HCT116 (cell line): ENCODE results near the gene SUSD2. TPM values are rescaled to one million over a fixed set of nuclear protein-coding genes. Genes with fewer than 3 reads are reported as not detected.

Experiments used
- ATAC-seq: fragments of 200-7000 bp; cut with Tn5 transposase; 2 replicates; pipeline ENCODE4 v1.9.1; 2020; ENCODE audit warnings: mild to moderate bottlenecking, moderate library complexity
- BruUV-seq: library from RNA; stranded (reverse); fragments of 400-500 nt; replicated peaks from 2 replicates; lab custom pipeline; 2021; lab: Mats Ljungman, UMichigan
- CTCF ChIA-PET: fragments of 300-600 bp; sonication (Branson Sonifier 250); formaldehyde crosslinking; loops from one replicate; lab custom pipeline; 2021; ENCODE audit warnings: antibody characterized with exemption; lab: Charles Lee
- POLR2A ChIA-PET: fragments of 300-600, 350-600 bp; sonication (Branson Sonifier 250); formaldehyde crosslinking; loops from one replicate; lab custom pipeline; 2021; ENCODE audit warnings: antibody characterized with exemption; lab: Charles Lee
- RAD21 ChIA-PET, 2 experiments: fragments of 300-600 bp; sonication (Branson Sonifier 250); formaldehyde crosslinking; loops; one replicate each; lab custom pipeline; 2023; ENCODE audit warnings: low total read pairs in 2 of 2; ENCODE audit not compliant: uncharacterized antibody in 2 of 2, unreplicated experiment in 2 of 2, low non-redundant PET in 1 of 2; lab: Charles Lee
- DNase-seq: peaks from one replicate; pipeline ENCODE4 v3.0.0-alpha.2; 2010; ENCODE audit warnings: low read depth, low spot score
- H2AFZ ChIP-seq: fragments of 200-600 bp; shearing (Covaris generic), sonication (generic); 2 replicates; pipeline ENCODE4 v1.6.1; 2017; ENCODE audit warnings: low read depth, mixed run types, mixed read lengths, antibody characterized with exemption, low read length; ENCODE audit not compliant: poor library complexity, severe bottlenecking
- H3K27ac ChIP-seq: 2 replicates; pipeline ENCODE4 v1.5.1; 2012; ENCODE audit warnings: low read depth, low read length
- H3K27me3 ChIP-seq: fragments of 200-600 bp; sonication (generic); 2 replicates; pipeline ENCODE4 v1.6.1; 2016; ENCODE audit warnings: mixed run types, low read length, mixed read lengths; ENCODE audit not compliant: insufficient read depth
- H3K36me3 ChIP-seq, 2 experiments: fragments of 200-500 bp in 1 of 2; fragments of 200-600 bp in 1 of 2; sonication (Bioruptor generic) in 1 of 2; sonication (generic) in 1 of 2; 2 replicates each; pipeline versions ENCODE4 v1.5.1 to v1.6.1; 2014 to 2016; ENCODE audit warnings: low read length in 2 of 2, inconsistent platforms in 1 of 2, mixed read lengths in 1 of 2, mixed run types in 1 of 2; ENCODE audit not compliant: insufficient read depth in 2 of 2, control insufficient read depth in 1 of 2
- H3K4me1 ChIP-seq, 2 experiments: fragments of 200-600 bp in 1 of 2; sonication (generic) in 1 of 2; 2 replicates each; pipeline versions ENCODE4 v1.5.1 to v1.6.1; 2012 to 2017; ENCODE audit warnings: low read length in 2 of 2, inconsistent platforms in 1 of 2, mild to moderate bottlenecking in 1 of 2, mixed read lengths in 1 of 2, mixed run types in 1 of 2, moderate library complexity in 1 of 2; ENCODE audit not compliant: insufficient read depth in 2 of 2, control insufficient read depth in 1 of 2
- H3K4me2 ChIP-seq: fragments of 200-600 bp; sonication (generic); 2 replicates; pipeline ENCODE4 v1.6.1; 2017; ENCODE audit warnings: mixed run types, low read length, mixed read lengths
- H3K4me3 ChIP-seq, 2 experiments: fragments of 200-600 bp in 1 of 2; sonication (generic) in 1 of 2; replicated peaks in 1 of 2; 2 replicates each; pipeline ENCODE4 v1.5.1; 2011 to 2016; ENCODE audit warnings: low read length in 2 of 2, control low read depth in 1 of 2, low read depth in 1 of 2, mild to moderate bottlenecking in 1 of 2, mixed read lengths in 1 of 2, mixed run types in 1 of 2
- H3K79me2 ChIP-seq: fragments of 200-600 bp; sonication (generic); 2 replicates; pipeline ENCODE4 v1.6.1; 2017; ENCODE audit warnings: mild to moderate bottlenecking, mixed run types, low read length, moderate library complexity, mixed read lengths; ENCODE audit not compliant: insufficient read depth
- H3K9ac ChIP-seq: fragments of 200-600 bp; sonication (generic); 2 replicates; pipeline ENCODE4 v1.6.1; 2016; ENCODE audit warnings: low read length, mixed read lengths
- H3K9me2 ChIP-seq: fragments of 200-600 bp; sonication (generic), shearing (Covaris generic); 2 replicates; pipeline ENCODE4 v1.6.1; 2017; ENCODE audit warnings: mixed run types, mild to moderate bottlenecking, moderate library complexity; ENCODE audit not compliant: insufficient read depth
- H3K9me3 ChIP-seq, 2 experiments: fragments of 200-500 bp in 1 of 2; fragments of 200-600 bp in 1 of 2; sonication (Bioruptor generic) in 1 of 2; sonication (generic) in 1 of 2; 2 replicates each; pipeline ENCODE4 v1.6.1; 2014 to 2017; ENCODE audit warnings: low read length in 2 of 2, mixed read lengths in 2 of 2, inconsistent platforms in 1 of 2, low read depth in 1 of 2, mild to moderate bottlenecking in 1 of 2, mixed run types in 1 of 2, moderate library complexity in 1 of 2; ENCODE audit not compliant: control insufficient read depth in 1 of 2, insufficient read depth in 1 of 2
- H4K20me1 ChIP-seq: fragments of 200-600 bp; sonication (generic), shearing (Covaris generic); 2 replicates; pipeline ENCODE4 v1.6.1; 2017; ENCODE audit warnings: mixed run types, mild to moderate bottlenecking, moderate library complexity; ENCODE audit not compliant: insufficient read depth
- EGR1 ChIP-seq: IDR thresholded peaks from 2 replicates; pipeline ENCODE4 v1.6.1; 2012; ENCODE audit warnings: low read depth
- ELF1 ChIP-seq: IDR thresholded peaks from 2 replicates; pipeline ENCODE4 v1.6.1; 2012; ENCODE audit warnings: low read depth, borderline replicate concordance
- FOSL1 ChIP-seq: IDR thresholded peaks from 2 replicates; pipeline ENCODE4 v1.6.1; 2012; ENCODE audit warnings: low read depth
- JUND ChIP-seq: IDR thresholded peaks from 2 replicates; pipeline ENCODE4 v1.6.1; 2012
- POLR2AphosphoS5 ChIP-seq: IDR thresholded peaks from 2 replicates; pipeline ENCODE4 v1.6.1; 2011; ENCODE audit warnings: mild to moderate bottlenecking, low read depth, low read length, moderate library complexity
- RAD21 ChIP-seq: IDR thresholded peaks from 2 replicates; pipeline ENCODE4 v1.6.1; 2012; ENCODE audit warnings: low read depth, mild to moderate bottlenecking
- TCF7L2 ChIP-seq: IDR thresholded peaks from 2 replicates; pipeline ENCODE4 v1.7.0; 2011; ENCODE audit warnings: borderline replicate concordance, inconsistent platforms; ENCODE audit not compliant: insufficient read depth, insufficient read length; ENCODE audit errors: extremely low read depth
- ZFX ChIP-seq: fragments of 450-650 bp; IDR thresholded peaks from 2 replicates; pipeline ENCODE4 v1.6.1; 2017
- intact Hi-C: fragments of 100-400 bp; cut with micrococcal nuclease; formaldehyde crosslinking; loops from 2 replicates; pipeline ENCODE4 v1.10.0; 2022
- total RNA-seq: library from RNA; stranded (reverse); gene quantifications from one replicate; pipeline ENCODE4 v1.2.1, GENCODE V29; 2021; ENCODE audit not compliant: unreplicated experiment
- TF ChIP-seq, protein P1 (sequence below): IDR thresholded peaks from 2 replicates; pipeline ENCODE4 v1.6.1; 2012; ENCODE audit warnings: low read depth
- TF ChIP-seq, protein P2 (sequence below): IDR thresholded peaks from 2 replicates; pipeline ENCODE4 v1.6.1; 2012
- TF ChIP-seq, protein P3 (sequence below): IDR thresholded peaks from 2 replicates; pipeline ENCODE4 v1.6.1; 2012

The SUSD2 gene
- total RNA-seq, 1 experiment from 2014 or later, result 6.6 TPM

DNA sequence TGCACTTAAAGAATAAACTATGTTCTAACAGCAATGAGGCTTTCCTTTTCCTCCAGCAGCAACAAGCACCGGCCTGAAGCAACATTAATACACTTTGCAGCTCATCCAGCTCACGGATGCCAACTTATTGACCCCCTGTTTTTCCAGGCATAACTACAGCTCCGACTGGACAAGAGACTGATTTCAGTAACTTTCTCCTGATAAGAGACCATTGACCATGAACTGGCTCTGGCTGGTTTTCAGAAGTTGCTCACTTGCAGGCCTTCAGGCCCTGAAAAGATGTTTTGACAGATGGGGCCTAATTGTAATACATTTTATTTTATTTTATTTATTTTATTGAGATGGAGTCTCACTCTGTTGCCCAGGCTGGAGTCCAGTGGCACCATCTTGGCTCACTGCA is 36.1 kb downstream of the SUSD2 start:
- BruUV-seq, result no TSS peak
- POLR2A ChIA-PET, result interaction anchor here (0.6 kb wide), 1 partner anchor 21 kb away, joined by 4 read pairs; no protein-coding TSS in a partner anchor
- ATAC-seq (no peak), DNase-seq (no peak)
- Histone ChIP-seq H3K79me2 (no peaks in the 10 kb centered on the region), H3K4me2 (no peak overlapping the region), H3K27ac (no peak overlapping the region), H3K4me3 (no peak overlapping the region), H3K9me2 (no peaks in the 10 kb centered on the region), H4K20me1 (no peaks in the 10 kb centered on the region), H3K36me3 (no peaks in the 10 kb centered on the region), H3K27me3 (no peaks in the 10 kb centered on the region), H2AFZ (no peak overlapping the region), H3K9ac (no peak overlapping the region), H3K9me3 (no peaks in the 10 kb centered on the region), H3K4me1 (peaks cover 11 to 15% of the 10 kb centered on the region in 2 experiments; a peak in 3 of 4 replicates)
- intact Hi-C loops, result no loop called here
- TF ChIP-seq EGR1 (no peak), ELF1 (no peak)
- TF ChIP-seq, protein P1, sequence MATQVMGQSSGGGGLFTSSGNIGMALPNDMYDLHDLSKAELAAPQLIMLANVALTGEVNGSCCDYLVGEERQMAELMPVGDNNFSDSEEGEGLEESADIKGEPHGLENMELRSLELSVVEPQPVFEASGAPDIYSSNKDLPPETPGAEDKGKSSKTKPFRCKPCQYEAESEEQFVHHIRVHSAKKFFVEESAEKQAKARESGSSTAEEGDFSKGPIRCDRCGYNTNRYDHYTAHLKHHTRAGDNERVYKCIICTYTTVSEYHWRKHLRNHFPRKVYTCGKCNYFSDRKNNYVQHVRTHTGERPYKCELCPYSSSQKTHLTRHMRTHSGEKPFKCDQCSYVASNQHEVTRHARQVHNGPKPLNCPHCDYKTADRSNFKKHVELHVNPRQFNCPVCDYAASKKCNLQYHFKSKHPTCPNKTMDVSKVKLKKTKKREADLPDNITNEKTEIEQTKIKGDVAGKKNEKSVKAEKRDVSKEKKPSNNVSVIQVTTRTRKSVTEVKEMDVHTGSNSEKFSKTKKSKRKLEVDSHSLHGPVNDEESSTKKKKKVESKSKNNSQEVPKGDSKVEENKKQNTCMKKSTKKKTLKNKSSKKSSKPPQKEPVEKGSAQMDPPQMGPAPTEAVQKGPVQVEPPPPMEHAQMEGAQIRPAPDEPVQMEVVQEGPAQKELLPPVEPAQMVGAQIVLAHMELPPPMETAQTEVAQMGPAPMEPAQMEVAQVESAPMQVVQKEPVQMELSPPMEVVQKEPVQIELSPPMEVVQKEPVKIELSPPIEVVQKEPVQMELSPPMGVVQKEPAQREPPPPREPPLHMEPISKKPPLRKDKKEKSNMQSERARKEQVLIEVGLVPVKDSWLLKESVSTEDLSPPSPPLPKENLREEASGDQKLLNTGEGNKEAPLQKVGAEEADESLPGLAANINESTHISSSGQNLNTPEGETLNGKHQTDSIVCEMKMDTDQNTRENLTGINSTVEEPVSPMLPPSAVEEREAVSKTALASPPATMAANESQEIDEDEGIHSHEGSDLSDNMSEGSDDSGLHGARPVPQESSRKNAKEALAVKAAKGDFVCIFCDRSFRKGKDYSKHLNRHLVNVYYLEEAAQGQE, result no peak
- TF ChIP-seq, protein P2, sequence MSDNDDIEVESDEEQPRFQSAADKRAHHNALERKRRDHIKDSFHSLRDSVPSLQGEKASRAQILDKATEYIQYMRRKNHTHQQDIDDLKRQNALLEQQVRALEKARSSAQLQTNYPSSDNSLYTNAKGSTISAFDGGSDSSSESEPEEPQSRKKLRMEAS, result no peak
- RAD21 ChIA-PET, result no interaction called here
- CTCF ChIA-PET, result interaction anchor here (1.2 to 1.3 kb wide), 2 partner anchors 11 to 14 kb away, joined by 3 to 4 read pairs; no protein-coding TSS in a partner anchor

DNA sequence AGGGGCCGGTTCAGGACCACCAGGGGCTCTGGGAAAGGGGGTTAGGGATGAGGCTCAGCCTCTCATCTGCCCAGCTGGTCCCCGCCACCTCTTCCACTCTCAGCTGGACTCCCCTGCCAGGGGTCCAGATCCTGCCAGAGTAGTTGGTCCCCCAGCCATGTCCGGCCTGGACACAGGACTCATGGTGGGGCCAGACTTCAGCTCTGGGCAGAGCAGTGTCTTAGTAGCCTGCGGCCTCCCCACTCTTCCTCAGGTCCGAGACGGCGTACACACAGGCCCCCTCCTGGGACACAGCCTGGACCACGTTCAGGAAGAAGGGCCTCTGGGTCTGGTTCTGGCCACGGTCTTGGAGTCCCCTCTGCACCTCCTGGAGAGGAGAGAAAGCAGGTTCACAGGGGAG is 38.5 kb downstream of the SUSD2 start:
- BruUV-seq, result no TSS peak
- no peaks in the 10 kb centered on the region for H4K20me1 ChIP-seq
- no peaks in the 10 kb centered on the region for H3K79me2 ChIP-seq
- ChIA-PET CTCF (interaction anchor here (1.7 kb wide), 1 partner anchor 12 kb away, joined by 4 read pairs; no protein-coding TSS in a partner anchor), POLR2A (no interaction called here), RAD21 (no interaction called here)
- no peak for DNase-seq
- no peaks in the 10 kb centered on the region for H3K27me3 ChIP-seq
- no peak overlapping the region for H3K9ac ChIP-seq
- no peaks in the 10 kb centered on the region; a peak in 2 of 4 replicates for H3K9me3 ChIP-seq
- intact Hi-C loops, result no loop called here
- no peak overlapping the region for H3K4me3 ChIP-seq
- H3K9me2 ChIP-seq, result no peaks in the 10 kb centered on the region
- no peak overlapping the region for H3K4me2 ChIP-seq
- H3K27ac ChIP-seq, result no peak overlapping the region
- ATAC-seq, result no peak
- H3K4me1 ChIP-seq, result peaks cover 2 to 11% of the 10 kb centered on the region in 2 experiments; a peak in 3 of 4 replicates
- no peaks in the 10 kb centered on the region for H3K36me3 ChIP-seq
- H2AFZ ChIP-seq, result no peak overlapping the region
- no peak for TF ChIP-seq RAD21
- no peak for TF ChIP-seq JUND
- TF ChIP-seq, protein P1, result no peak
- TF ChIP-seq, protein P3, sequence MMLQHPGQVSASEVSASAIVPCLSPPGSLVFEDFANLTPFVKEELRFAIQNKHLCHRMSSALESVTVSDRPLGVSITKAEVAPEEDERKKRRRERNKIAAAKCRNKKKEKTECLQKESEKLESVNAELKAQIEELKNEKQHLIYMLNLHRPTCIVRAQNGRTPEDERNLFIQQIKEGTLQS, result no peak
- no peak for TF ChIP-seq EGR1
- TF ChIP-seq ZFX, result no peak
- TF ChIP-seq TCF7L2, result no peak
- TF ChIP-seq, protein P2, result no peak
- TF ChIP-seq FOSL1, result no peak
- TF ChIP-seq POLR2AphosphoS5, result no peak
